B cell (primary cell): Measurements from ENCODE around the gene CDHR1.

ENCODE experiments used
- CTCF ChIP-seq: fragments of 200-600 bp; IDR thresholded peaks from one replicate; pipeline ENCODE4 v1.8.0; 2022; ENCODE audit warnings: antibody characterized with exemption, mild to moderate bottlenecking
- EZH2 ChIP-seq: IDR thresholded peaks from 2 replicates; pipeline ENCODE4 v1.6.1; 2012; ENCODE audit warnings: borderline replicate concordance, low read depth, mild to moderate bottlenecking, moderate library complexity, low read length; ENCODE audit not compliant: insufficient read depth, poor library complexity, severe bottlenecking

- TF ChIP-seq CTCF (no peak), EZH2 (no peak)
These were observed 33.5 kb downstream of the CDHR1 start for GRCh38 chr10:84227810-84228209.
